Hippocampal formation (tissue), 2 donors: ENCODE data around the gene GRID2.
"Not testable (repeated sequence)": the region's sequence is repeated elsewhere in the genome, so short reads cannot be mapped to it uniquely, and the experiment has no call there.

ENCODE experiments used
- DNase-seq, 2 donors: peaks; one replicate each; lab custom pipeline; 2025; lab: John Stamatoyannopoulos, UW

Gene GRID2

GRCh38 chr4:92303621-92304027, at the start of gene GRID2:
Gene GRID2 (plus strand): TSS chr4:92303966.
- peak; percentile 63 to 82 for DNase-seq

DNA sequence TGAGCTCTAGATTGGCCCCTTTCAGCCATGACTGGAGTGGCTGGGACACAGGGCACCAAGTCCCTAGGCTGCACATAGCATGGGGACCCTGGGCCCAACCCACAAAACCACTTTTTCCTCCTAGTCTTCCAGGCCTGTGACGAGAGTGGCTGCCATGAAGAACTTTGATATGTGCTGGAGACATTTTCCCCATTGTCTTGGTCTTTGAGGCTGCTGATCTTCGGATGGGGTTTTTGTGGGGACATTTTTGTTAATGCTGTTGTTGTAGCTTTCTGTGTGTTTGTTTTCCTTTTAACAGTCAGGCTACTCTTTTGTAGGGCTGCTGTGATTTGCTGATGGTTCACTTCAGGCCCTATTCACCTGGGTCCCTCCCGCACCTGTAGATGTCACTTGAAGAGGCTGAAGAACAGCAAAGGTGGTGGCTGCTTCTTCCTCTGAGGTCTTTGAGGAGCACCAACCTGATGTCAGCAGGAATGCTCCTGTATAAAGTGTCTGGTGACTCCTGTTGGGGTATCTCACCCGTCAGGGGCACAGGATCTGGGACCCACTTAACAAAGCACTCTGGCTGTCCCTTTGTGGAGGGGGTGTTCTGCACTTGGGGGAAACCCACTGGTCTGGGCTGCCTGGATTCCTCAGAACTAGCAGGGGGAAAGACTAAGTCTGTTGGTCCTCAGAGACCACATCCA, 49.6 kb upstream of the GRID2 start:
- DNase-seq: no peak

DNA sequence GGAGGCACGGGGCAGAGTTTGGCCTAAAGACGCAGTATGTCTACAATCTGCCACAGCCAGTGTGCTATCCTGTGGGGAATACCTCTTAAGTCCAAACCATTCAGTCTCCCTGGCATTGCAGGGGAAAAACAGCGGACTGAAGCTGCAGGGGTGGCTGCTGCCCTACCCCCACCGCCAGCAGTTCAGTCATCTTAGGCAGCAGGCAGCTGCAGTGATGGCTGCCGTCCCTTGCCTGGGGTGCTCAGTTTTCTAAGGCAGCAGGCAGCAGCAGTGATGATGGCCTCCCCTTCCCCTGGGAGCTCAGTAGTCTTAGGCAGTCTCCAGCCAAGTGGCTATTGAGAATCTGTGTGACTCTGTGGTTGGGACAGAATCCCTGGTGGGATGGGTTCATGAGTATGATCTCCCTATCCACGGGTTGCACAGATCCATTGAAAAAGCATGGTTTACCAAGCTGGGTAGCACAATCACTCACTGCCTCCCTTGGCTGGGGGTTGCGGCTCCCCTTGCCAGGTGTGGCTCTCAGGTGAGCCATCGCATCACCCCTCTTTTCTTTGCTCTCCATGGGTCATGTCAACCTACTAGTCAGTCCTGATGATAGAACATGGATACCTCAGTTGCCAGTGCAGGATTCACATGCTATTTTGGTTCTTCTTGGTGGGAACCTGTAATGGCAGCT, 48.9 kb upstream of the GRID2 start:
- DNase-seq: no peak

- DNase-seq: no peak
These were observed 47.9 kb upstream of the GRID2 start for GRCh38 chr4:92255920-92256244.

DNA sequence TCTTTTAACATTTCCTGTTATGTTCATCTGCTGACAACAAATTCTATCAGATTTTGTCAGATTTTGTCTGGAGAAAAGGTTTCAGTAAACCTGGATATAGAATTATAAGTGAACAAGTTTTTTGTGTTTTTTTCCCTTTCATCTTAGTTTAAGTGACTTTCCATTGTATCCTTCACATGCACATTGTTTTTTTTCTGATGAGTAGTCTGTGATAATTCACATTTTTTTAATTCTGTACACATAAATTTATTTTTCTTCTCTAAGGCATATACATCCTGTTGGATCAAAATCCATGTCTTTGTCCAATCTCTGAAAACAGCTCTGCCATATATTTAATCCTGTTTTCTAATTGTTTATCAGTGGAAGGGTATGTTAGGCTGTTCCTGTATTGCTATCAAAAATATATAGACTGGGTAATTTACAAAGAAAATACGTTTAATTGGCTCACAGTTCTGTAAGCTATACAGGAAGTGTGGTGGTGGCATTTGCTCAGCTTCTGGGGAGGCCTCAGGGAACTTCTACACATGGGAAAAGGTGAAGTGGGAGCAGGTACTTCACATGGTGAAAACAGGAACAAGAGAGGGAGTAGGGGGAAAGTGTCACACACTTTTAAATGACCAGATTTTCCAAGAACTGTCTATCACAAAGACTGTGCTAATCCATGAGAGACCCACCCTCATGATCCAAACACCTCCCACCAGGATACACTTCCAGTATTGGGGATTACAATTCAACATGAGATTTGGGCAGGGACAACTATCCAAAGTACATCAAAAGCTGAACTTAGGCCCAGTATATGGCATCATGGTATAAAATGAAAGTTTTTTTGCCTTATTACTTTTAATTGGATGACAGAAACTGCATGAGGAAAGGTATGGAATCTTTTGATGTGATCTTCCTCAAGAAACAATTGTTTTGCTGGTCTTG, 45.6 kb upstream of the GRID2 start:
- no peak for DNase-seq

DNA sequence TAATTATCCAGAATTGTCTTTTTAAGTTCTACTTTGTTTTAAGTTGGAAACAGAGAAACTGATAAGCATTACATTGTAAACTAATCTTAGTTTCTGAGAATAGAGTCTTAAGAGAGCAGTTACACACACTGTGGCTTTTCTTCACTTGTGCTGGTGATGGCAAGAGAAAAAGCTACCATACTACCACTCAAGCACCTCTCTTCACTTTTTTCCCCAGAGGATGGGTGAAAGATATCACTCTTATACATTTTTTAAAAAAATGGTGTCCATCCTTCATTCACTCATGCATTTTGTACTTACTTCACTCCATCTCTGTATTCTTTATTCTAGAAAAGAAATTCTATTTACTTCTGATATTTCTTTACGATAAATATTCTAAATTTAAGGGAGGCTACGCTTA, 42.5 kb upstream of the GRID2 start:
- DNase-seq: no peak

DNA sequence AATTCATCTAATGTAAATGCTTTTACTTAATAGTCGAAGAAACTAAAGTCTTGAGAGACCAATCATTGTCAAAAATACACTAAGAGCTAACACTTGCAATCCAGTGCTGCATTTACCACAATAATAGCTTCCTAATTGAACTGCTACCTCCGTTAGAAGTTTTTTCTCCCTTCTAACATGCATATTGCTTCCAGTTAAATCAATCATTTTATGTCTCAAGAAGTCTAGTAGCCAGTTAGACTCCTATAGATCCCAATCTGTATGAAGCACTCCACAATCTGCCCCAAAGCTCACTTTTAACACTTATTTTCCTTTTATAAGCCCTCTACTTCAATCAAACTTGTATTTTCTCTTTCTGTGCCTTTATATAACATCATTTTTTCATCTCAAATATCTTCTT, 41.4 kb upstream of the GRID2 start:
- DNase-seq: no peak

DNA sequence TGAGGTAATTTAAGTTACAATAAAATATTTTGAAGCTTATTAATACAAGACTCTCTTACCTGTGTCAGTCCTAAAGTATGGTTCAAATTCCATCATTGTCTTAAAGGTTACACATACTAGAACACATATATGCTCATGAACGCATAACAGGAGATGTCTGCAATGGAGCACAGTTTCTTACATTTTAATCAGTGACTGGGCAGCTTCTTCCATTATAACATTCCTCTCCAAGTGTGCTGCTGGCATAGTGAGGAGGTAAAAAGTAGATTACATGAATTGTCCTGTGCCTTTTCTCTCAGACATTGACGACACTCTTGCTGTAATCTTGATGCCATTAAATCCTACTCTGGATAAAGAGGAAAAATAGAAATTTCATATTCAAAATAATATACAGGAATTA, 40.8 kb upstream of the GRID2 start:
- no peak for DNase-seq

- DNase-seq: no peak
These were observed 40.2 kb upstream of the GRID2 start for GRCh38 chr4:92263575-92263974.

- DNase-seq: no peak
These were observed 39.6 kb upstream of the GRID2 start for GRCh38 chr4:92264163-92264562.

DNA sequence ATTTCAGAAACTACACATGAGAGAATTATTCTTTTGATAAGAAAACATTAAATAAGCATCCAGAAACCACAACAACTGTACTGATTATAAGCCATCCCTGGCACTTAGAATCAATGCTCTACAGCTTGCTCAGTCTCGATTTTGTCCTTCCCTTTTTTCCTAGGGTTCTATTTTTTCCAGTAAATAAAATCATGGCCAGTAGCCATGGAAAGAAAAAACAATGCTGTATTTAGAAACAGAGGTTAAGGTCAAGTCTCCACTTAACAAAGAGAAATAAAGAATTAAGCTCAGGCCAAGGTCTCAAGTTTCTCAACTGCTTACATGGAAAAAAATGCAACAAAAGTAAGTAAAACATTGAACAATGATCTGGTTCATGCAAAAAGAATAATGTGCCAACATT, 38.7 kb upstream of the GRID2 start:
- DNase-seq: no peak

DNA sequence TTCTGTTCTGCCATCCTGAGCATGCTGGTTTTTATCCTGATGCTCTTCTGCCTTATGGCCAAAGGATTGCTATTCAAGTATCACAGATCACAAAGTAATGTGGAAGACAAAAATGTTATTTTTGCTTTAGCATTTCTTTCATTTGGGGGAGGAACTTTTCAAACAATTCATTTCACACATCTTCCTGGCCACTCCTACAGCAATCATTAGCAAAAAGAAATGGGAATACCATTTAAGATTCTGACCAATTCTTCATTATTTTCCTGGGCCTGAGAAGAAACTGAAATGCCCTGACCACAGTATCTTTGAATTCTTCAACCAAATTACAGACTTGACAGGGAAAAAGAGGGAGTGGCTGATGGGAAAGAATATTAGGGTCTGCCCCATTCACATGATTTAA, 38.0 kb upstream of the GRID2 start:
- DNase-seq: no peak

DNA sequence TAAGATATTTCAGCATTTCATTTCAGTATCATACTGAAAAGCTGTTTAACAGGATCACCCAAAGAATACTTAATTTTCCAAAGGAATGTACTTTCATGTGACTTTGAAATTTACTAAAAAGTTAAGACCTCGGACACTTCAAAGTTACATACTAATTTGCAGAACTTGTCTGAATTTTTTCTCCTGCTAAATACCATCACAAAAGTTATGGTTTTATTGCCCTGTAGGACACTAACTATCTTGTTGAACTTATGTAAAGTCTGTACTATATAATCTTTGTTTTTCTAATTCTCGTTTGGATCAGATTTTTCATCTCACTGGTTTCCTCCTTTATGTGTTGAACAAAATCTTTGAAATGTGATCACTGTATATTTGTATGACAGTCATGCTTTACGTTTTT, 37.2 kb upstream of the GRID2 start:
- no peak for DNase-seq

GRCh38 chr4:92268642-92269041, 35.1 kb upstream of the GRID2 start:
- DNase-seq: no peak

DNA sequence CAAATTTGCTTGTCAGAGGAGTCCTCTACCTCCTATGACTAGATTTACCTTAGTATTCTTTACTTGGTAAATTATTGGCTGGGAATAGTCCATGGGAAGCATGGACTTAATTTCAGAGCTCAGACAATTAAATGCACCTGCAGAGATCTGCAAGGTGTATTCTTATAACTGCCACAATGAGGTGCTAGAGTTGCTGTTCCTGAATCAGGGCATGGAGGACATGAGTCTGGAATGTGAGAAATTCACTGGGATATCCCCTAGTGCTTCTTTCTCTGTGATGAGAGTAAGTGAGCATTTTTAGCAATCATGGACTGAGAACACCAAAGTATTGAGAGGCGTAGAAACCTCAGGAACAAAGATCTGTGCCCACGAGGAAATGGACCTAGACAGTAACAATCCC, 32.9 kb upstream of the GRID2 start:
- no peak for DNase-seq

DNA sequence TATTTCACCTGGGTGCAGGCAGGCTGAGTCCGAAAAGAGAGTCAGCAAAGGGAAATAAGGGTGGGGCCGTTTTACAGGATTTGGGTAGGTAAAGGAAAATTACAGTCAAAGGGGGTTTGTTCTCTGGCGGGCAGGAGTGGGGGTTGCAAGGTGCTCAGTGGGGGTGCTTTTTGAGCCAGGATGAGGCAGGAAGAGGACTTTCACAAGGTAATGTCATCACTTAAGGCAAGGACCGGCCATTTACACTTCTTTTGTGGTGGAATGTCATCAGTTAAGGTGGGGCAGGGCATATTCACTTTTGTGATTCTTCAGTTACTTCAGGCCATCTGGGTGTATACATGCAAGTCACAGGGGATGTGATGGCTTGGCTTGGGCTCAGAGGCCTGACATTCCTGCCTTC, 32.2 kb upstream of the GRID2 start:
- not testable (repeated sequence) for DNase-seq

DNA sequence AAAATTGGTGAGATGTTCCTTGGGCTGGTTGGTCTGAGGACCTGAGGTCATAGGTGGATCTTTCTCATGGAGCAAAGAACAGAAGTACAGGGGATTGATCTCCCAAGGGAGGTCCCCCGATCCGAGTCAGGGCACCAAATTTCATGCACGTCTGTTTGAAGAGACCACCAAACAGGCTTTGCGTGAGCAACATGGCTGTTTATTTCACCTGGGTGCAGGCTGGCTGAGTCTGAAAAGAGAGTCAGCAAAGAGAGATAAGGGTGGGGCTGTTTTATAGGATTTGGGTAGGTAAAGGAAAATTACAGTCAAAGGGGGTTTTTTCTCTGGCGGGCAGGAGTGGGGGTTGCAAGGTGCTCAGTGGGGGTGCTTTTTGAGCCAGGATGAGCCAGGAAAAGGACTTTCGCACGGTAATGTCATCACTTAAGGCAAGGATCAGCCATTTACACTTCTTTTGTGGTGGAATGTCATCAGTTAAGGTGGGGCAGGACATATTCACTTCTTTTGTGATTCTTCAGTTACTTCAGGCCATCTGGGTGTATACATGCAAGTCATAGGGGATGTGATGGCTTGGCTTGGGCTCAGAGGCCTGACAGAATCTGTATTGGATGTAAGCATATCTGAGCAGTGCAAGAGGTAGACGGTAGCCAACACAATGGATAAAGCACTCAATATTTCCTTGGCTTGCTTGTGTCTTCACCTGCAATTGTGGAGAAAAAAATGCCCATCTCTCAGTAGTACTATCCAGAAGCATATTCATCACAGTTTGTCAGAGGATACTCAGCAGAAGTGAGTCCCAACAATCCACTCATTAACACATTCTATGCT, 26.5 kb upstream of the GRID2 start:
- DNase-seq: not testable (repeated sequence)

DNA sequence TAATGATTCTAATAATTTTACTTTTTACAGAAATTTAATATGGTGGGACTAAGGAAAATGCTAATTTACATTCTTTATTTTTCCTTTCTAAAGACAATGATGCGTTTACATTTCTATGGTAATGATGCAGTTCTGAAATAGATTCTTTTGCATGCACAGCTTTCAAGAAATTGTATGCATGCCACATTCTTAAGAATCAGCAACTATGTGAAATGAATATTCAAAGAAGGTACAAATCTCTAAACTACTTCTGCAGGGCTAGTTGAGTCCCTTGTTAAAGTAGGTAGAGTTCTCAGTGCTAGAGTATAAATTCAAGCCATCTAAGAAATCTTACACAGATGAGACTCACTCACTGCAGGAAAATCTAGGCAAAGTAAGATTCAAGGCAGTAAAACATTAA, 24.5 kb upstream of the GRID2 start:
- DNase-seq: no peak

GRCh38 chr4:92299152-92299551, 4.6 kb upstream of the GRID2 start:
- peak in 1 of 2 donors; percentile 14 for DNase-seq

DNA sequence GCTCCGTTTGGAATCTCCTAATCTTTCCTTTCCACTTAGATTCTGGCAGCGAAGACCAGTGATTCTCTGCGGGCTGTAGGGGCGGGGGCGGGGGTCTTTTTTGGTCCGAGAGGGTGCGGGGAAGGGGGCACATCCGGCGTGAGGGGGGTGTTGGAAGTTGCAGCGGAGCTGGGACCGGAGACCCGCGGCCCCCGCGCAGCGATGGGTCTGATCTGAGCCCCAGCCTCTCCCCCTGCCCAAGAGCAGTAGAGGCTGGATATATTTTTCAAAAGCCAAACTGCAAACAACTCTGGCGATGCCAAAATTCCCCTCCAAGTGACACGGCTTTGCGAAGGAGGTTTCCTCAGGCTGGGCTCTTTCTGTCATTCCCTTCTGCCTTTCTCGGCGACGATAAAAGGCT, 355 bp downstream of the GRID2 start:
- no peak for DNase-seq

GRCh38 chr4:92304606-92305005, 840 bp downstream of the GRID2 start:
- no peak for DNase-seq
